GM18511 (cell line): ENCODE results near the gene TCP11L2.
A peak's percentile ranks its signal among the peaks of the same experiment; 100 is the strongest.

ENCODE experiments used
- ATAC-seq: cut with Tn5 transposase; IDR thresholded peaks from one replicate; pipeline ENCODE4 v1.9.1; 2021; ENCODE audit warnings: mild to moderate bottlenecking, moderate library complexity; ENCODE audit not compliant: unreplicated experiment

Gene TCP11L2

GRCh38 chr12:106302401-106303201, at the start of gene TCP11L2:
TCP11L2 (plus strand) TSS chr12:106302733; CDS start chr12:106311076, 8,343 bp downstream.
- ATAC-seq: peak; percentile 72

GRCh38 chr12:106254724-106255123, 47.8 kb upstream of the TCP11L2 start:
- ATAC-seq: no peak

GRCh38 chr12:106255493-106255892, 47.0 kb upstream of the TCP11L2 start:
- no peak for ATAC-seq

- ATAC-seq: no peak
Measured at GRCh38 chr12:106255952-106256351, 46.6 kb upstream of the TCP11L2 start.

GRCh38 chr12:106256524-106256923, 46.0 kb upstream of the TCP11L2 start:
- no peak for ATAC-seq

- no peak for ATAC-seq
Measured at GRCh38 chr12:106258226-106258625, 44.3 kb upstream of the TCP11L2 start.

GRCh38 chr12:106258935-106259334, 43.6 kb upstream of the TCP11L2 start:
- no peak for ATAC-seq

GRCh38 chr12:106265116-106265515, 37.4 kb upstream of the TCP11L2 start:
- ATAC-seq: no peak

GRCh38 chr12:106267535-106267934, 35.0 kb upstream of the TCP11L2 start:
- ATAC-seq: no peak

- ATAC-seq: no peak
Measured at GRCh38 chr12:106269150-106269771, 33.3 kb upstream of the TCP11L2 start.

GRCh38 chr12:106271575-106272505, 30.7 kb upstream of the TCP11L2 start:
- no peak for ATAC-seq

- no peak for ATAC-seq
Measured at GRCh38 chr12:106273491-106273890, 29.0 kb upstream of the TCP11L2 start.

- ATAC-seq: no peak
Measured at GRCh38 chr12:106274012-106274411, 28.5 kb upstream of the TCP11L2 start.

GRCh38 chr12:106274575-106275121, 27.9 kb upstream of the TCP11L2 start:
- ATAC-seq: no peak

- ATAC-seq: no peak
Measured at GRCh38 chr12:106275458-106275857, 27.1 kb upstream of the TCP11L2 start.

GRCh38 chr12:106276032-106276740, 26.3 kb upstream of the TCP11L2 start:
- ATAC-seq: peak; percentile 80

GRCh38 chr12:106280106-106280505, 22.4 kb upstream of the TCP11L2 start:
- no peak for ATAC-seq

- no peak for ATAC-seq
Measured at GRCh38 chr12:106281056-106281782, 21.3 kb upstream of the TCP11L2 start.

- no peak for ATAC-seq
Measured at GRCh38 chr12:106281804-106282203, 20.7 kb upstream of the TCP11L2 start.
